SU-DHL-6 (cell line): Measurements from ENCODE around the gene HCFC1.

Experiments
- CTCF ChIP-seq: fragments of 200-600 bp; sonication (generic); IDR thresholded peaks from one replicate; pipeline ENCODE4 v1.5.1; 2017; ENCODE audit warnings: antibody characterized with exemption, mild to moderate bottlenecking, low read length, moderate library complexity; ENCODE audit not compliant: insufficient read depth, poor library complexity, severe bottlenecking
- EZH2phosphoT487 ChIP-seq: fragments of 200-600 bp; sonication (generic), shearing (Covaris generic); conservative IDR thresholded peaks from 2 replicates; pipeline ENCODE4 v1.6.1; 2018; ENCODE audit warnings: mild to moderate bottlenecking, antibody characterized with exemption, low read length, moderate library complexity, mixed read lengths

- no peak for TF ChIP-seq CTCF
- TF ChIP-seq EZH2phosphoT487 = no peak
Observed at GRCh38 chrX:153928846-153929245, 42.8 kb downstream of the HCFC1 start.
